Progenitor cell of endocrine pancreas (in vitro differentiated cells): Measurements from ENCODE around the gene TANGO6. TPM values are rescaled to one million over a fixed set of nuclear protein-coding genes. Genes with fewer than 3 reads are reported as not detected.

ENCODE experiments used
- DNase-seq: peaks from one replicate; pipeline ENCODE4 v3.0.0; 2021; ENCODE audit warnings: low spot score; ENCODE audit not compliant: unreplicated experiment
- H3K27ac Mint-ChIP-seq: 2 replicates; pipeline ENCODE4 v1.8.0; 2021; ENCODE audit warnings: mild to moderate bottlenecking, moderate library complexity, mixed read lengths
- H3K27me3 Mint-ChIP-seq: 2 replicates; pipeline ENCODE4 v1.8.0; 2021; ENCODE audit warnings: mixed read lengths
- H3K36me3 Mint-ChIP-seq: 2 replicates; pipeline ENCODE4 v1.8.0; 2022; ENCODE audit warnings: mixed read lengths; ENCODE audit not compliant: insufficient read depth
- H3K4me1 Mint-ChIP-seq: 2 replicates; pipeline ENCODE4 v1.8.0; 2021; ENCODE audit warnings: low read depth, mixed read lengths
- H3K4me3 Mint-ChIP-seq: 2 replicates; pipeline ENCODE4 v1.8.0; 2021; ENCODE audit warnings: low read depth, mild to moderate bottlenecking, moderate library complexity, mixed read lengths
- H3K9me3 Mint-ChIP-seq: 2 replicates; pipeline ENCODE4 v1.8.0; 2021; ENCODE audit warnings: low read depth, mixed read lengths
- CTCF ChIP-seq: fragments of 200-600 bp; sonication (generic); IDR thresholded peaks from one replicate; pipeline ENCODE4 v1.5.0; 2021; ENCODE audit warnings: antibody characterized with exemption, mild to moderate bottlenecking; ENCODE audit not compliant: unreplicated experiment
- total RNA-seq: library from RNA; stranded (reverse); gene quantifications from 2 replicates; pipeline ENCODE4 v1.2.1, GENCODE V29; 2021

The TANGO6 gene
- total RNA-seq, 1 donor from 2014 or later: 14.8 TPM

- Mint-ChIP-seq H3K36me3 (no peaks in the 10 kb centered on the region), H3K4me1 (no peaks in the 10 kb centered on the region), H3K9me3 (no peaks in the 10 kb centered on the region), H3K27me3 (no peaks in the 10 kb centered on the region), H3K27ac (no peak overlapping the region), H3K4me3 (no peak overlapping the region)
- DNase-seq: no peak
- no peak for TF ChIP-seq CTCF
Observed at GRCh38 chr16:69064764-69065313, 221.5 kb downstream of the TANGO6 start.

GRCh38 chr16:69069504-69069903, 226.2 kb downstream of the TANGO6 start:
- no peak for TF ChIP-seq CTCF
- no peak for DNase-seq
- Mint-ChIP-seq H3K9me3 (no peaks in the 10 kb centered on the region), H3K36me3 (no peaks in the 10 kb centered on the region), H3K27me3 (no peaks in the 10 kb centered on the region), H3K4me1 (peaks cover 14% of the 10 kb centered on the region), H3K4me3 (no peak overlapping the region), H3K27ac (no peak overlapping the region)

- no peak for DNase-seq
- Mint-ChIP-seq H3K27me3 (no peaks in the 10 kb centered on the region), H3K27ac (no peak overlapping the region), H3K36me3 (no peaks in the 10 kb centered on the region), H3K9me3 (no peaks in the 10 kb centered on the region), H3K4me1 (peaks cover 14% of the 10 kb centered on the region), H3K4me3 (no peak overlapping the region)
- no peak for TF ChIP-seq CTCF
Observed at GRCh38 chr16:69071036-69071435, 227.7 kb downstream of the TANGO6 start.

GRCh38 chr16:69072640-69072974, 229.3 kb downstream of the TANGO6 start:
- H3K27me3 Mint-ChIP-seq: no peaks in the 10 kb centered on the region
- no peak for DNase-seq
- TF ChIP-seq CTCF: no peak
- H3K9me3 Mint-ChIP-seq: no peaks in the 10 kb centered on the region
- no peak overlapping the region for H3K27ac Mint-ChIP-seq
- no peaks in the 10 kb centered on the region for H3K36me3 Mint-ChIP-seq
- no peak overlapping the region for H3K4me3 Mint-ChIP-seq
- peaks cover 14% of the 10 kb centered on the region for H3K4me1 Mint-ChIP-seq

- no peak for DNase-seq
- Mint-ChIP-seq H3K4me1 (peaks cover 16% of the 10 kb centered on the region), H3K36me3 (no peaks in the 10 kb centered on the region), H3K27ac (no peak overlapping the region), H3K27me3 (no peaks in the 10 kb centered on the region), H3K4me3 (no peak overlapping the region), H3K9me3 (no peaks in the 10 kb centered on the region)
- TF ChIP-seq CTCF: no peak
Observed at GRCh38 chr16:69073181-69073702, 229.9 kb downstream of the TANGO6 start.
